ENCODE measurements around the gene MPPED2. TPM values are rescaled to one million over a fixed set of nuclear protein-coding genes. Genes with fewer than 3 reads are reported as not detected.

The MPPED2 gene
- total RNA-seq, 1 donor from 2014 or later = 1.6 TPM

DNA sequence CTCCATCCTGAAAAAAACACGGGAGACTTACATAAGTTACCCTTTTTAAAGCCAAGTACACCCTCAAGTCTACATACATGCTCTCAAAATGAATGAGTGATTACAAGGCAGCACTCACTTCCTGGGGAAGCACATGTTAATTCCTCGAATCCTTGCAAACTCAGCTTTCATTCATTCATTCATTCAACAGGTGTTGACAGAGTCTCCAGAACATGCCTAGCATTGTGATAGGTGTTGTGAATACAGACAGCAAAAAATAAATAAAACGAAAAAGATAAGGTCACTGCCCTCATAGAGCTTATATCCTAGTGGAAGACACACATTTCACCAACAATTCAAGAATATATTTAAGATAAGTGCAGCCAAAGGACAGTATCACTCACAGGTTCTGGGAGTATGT, 19.7 kb downstream of the MPPED2 start:
- peaks cover 2% of the 10 kb centered on the region for H3K36me3 Mint-ChIP-seq (ENCODE audit: low read depth, unreplicated experiment)
- no peaks in the 10 kb centered on the region for H3K27me3 Mint-ChIP-seq (ENCODE audit: low read depth, unreplicated experiment)
- H3K27ac ChIP-seq (ENCODE audit: low read depth, low read length) = no peak overlapping the region
- H3K79me2 ChIP-seq (ENCODE audit: insufficient read depth, low read length) = no peaks in the 10 kb centered on the region
- no peaks in the 10 kb centered on the region for H4K20me1 ChIP-seq (ENCODE audit: insufficient read depth, low read length)
- TF ChIP-seq CTCF (IDR thresholded peaks at IDR 0.05; ENCODE audit: insufficient read depth, low read depth, low read length) = no peak
- no peak for TF ChIP-seq EZH2 (IDR thresholded peaks at IDR 0.05; ENCODE audit: insufficient read depth, low read length)
- no peaks in the 10 kb centered on the region for H3K27me3 ChIP-seq (ENCODE audit: insufficient read depth, low read length)
- no peaks in the 10 kb centered on the region for H3K4me1 ChIP-seq (ENCODE audit: insufficient read depth, low read length)
- no peak overlapping the region for H3K27ac Mint-ChIP-seq (ENCODE audit: unreplicated experiment)
- no peaks in the 10 kb centered on the region for H3K36me3 ChIP-seq (ENCODE audit: insufficient read depth, low read length)
- no peak overlapping the region for H3K4me3 ChIP-seq (ENCODE audit: insufficient read depth, low read depth, low read length)
- no peak overlapping the region for H3K4me3 Mint-ChIP-seq (ENCODE audit: unreplicated experiment)
- H3K4me2 ChIP-seq (ENCODE audit: low read length) = no peak overlapping the region
- H3K9me3 Mint-ChIP-seq (ENCODE audit: unreplicated experiment) = no peaks in the 10 kb centered on the region
- DNase-seq (ENCODE audit: low read depth) = no peak
- FAIRE-seq = no peak
- no peaks in the 10 kb centered on the region for H3K4me1 Mint-ChIP-seq (ENCODE audit: low read depth, unreplicated experiment)
- H3K9ac ChIP-seq (ENCODE audit: low read length) = no peak overlapping the region
- H2AFZ ChIP-seq (ENCODE audit: low read depth, low read length) = no peak overlapping the region
- peaks cover 3% of the 10 kb centered on the region for H3K9me3 ChIP-seq (ENCODE audit: insufficient read depth, low read depth, low read length)

DNA sequence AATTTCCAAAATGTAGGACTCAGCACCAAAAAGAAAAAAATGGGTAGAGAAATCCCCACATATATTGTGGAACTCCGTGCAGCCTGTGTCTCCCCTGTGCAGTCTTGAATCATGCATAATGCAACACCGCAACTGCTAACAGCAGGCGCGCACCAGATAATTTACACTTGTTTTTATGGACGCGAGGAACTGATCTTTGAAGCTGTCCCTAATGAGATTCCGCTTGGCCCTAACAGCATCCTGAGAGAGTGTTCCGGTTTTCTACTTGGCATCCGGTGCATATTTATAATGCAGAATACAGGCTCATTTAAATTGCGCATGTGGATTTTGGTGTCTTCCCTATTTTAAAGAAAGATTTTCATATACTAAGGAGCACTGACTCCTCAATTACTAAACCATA, 21.1 kb downstream of the MPPED2 start:
- Histone ChIP-seq H2AFZ (ENCODE audit: low read depth, low read length) (no peak overlapping the region), H3K36me3 (ENCODE audit: insufficient read depth, low read length) (no peaks in the 10 kb centered on the region), H4K20me1 (ENCODE audit: insufficient read depth, low read length) (no peaks in the 10 kb centered on the region), H3K9me3 (ENCODE audit: insufficient read depth, low read depth, low read length) (peaks cover 3% of the 10 kb centered on the region), H3K9ac (ENCODE audit: low read length) (no peak overlapping the region), H3K27ac (ENCODE audit: low read depth, low read length) (no peak overlapping the region), H3K4me1 (ENCODE audit: insufficient read depth, low read length) (no peaks in the 10 kb centered on the region), H3K4me3 (ENCODE audit: insufficient read depth, low read depth, low read length) (no peak overlapping the region), H3K79me2 (ENCODE audit: insufficient read depth, low read length) (no peaks in the 10 kb centered on the region), H3K27me3 (ENCODE audit: insufficient read depth, low read length) (no peaks in the 10 kb centered on the region), H3K4me2 (ENCODE audit: low read length) (no peak overlapping the region)
- Mint-ChIP-seq H3K36me3 (ENCODE audit: low read depth, unreplicated experiment) (peaks cover 2% of the 10 kb centered on the region), H3K4me3 (ENCODE audit: unreplicated experiment) (no peak overlapping the region), H3K27ac (ENCODE audit: unreplicated experiment) (no peak overlapping the region), H3K9me3 (ENCODE audit: unreplicated experiment) (no peaks in the 10 kb centered on the region), H3K27me3 (ENCODE audit: low read depth, unreplicated experiment) (no peaks in the 10 kb centered on the region), H3K4me1 (ENCODE audit: low read depth, unreplicated experiment) (peaks cover 8% of the 10 kb centered on the region)
- FAIRE-seq = no peak
- no peak for DNase-seq (ENCODE audit: low read depth)
- TF ChIP-seq CTCF (IDR thresholded peaks at IDR 0.05; ENCODE audit: insufficient read depth, low read depth, low read length) = no peak
- TF ChIP-seq EZH2 (IDR thresholded peaks at IDR 0.05; ENCODE audit: insufficient read depth, low read length) = no peak

DNA sequence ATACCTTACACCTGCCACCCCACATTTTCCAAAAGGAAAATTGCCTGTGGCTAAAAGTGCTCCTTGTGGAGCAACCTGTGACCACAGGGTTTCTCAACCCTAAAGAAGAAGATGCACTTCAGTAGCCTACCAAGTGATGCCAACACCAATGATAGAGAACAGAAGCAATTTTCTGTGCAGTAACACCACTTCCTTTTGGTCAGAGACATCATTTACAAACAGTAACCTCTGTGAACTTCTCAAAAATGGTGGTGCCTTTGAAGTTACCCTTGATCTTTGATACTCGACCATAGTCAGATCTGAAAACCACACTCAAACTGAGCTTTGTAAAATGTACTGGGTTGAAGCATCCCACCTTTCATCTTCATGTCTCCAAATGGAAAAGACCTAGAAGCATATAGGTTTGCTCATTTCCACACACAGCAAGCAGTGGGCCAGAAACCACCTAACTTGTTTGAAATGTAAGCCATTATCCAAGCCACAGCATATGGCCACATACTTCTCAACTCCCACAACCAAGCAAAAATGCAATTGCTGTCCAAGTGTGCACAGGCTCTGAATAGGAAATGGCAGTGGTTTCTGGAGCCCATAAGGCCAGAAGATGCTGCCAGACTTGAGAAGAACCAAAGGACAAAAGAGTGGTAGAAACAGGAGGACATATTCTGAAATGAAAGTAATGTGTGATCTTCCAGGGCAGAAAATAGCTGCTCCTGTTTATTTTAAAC, 24.3 kb downstream of the MPPED2 start:
- Mint-ChIP-seq H3K27ac (ENCODE audit: unreplicated experiment) (no peak overlapping the region), H3K9me3 (ENCODE audit: unreplicated experiment) (no peaks in the 10 kb centered on the region)
- no peak for TF ChIP-seq EZH2 (IDR thresholded peaks at IDR 0.05; ENCODE audit: insufficient read depth, low read length)
- no peak for TF ChIP-seq CTCF (IDR thresholded peaks at IDR 0.05; ENCODE audit: insufficient read depth, low read depth, low read length)

More for the DNA sequence above, 24.3 kb downstream of the MPPED2 start:
- no peaks in the 10 kb centered on the region for H3K79me2 ChIP-seq (ENCODE audit: insufficient read depth, low read length)
- no peaks in the 10 kb centered on the region for H3K9me3 ChIP-seq (ENCODE audit: insufficient read depth, low read depth, low read length)
- no peaks in the 10 kb centered on the region for H4K20me1 ChIP-seq (ENCODE audit: insufficient read depth, low read length)
- no peak overlapping the region for H3K27ac ChIP-seq (ENCODE audit: low read depth, low read length)
- Mint-ChIP-seq H3K36me3 (ENCODE audit: low read depth, unreplicated experiment) (peaks cover 2% of the 10 kb centered on the region), H3K4me3 (ENCODE audit: unreplicated experiment) (no peak overlapping the region), H3K27me3 (ENCODE audit: low read depth, unreplicated experiment) (no peaks in the 10 kb centered on the region), H3K4me1 (ENCODE audit: low read depth, unreplicated experiment) (peaks cover 12% of the 10 kb centered on the region)
- H2AFZ ChIP-seq (ENCODE audit: low read depth, low read length) = no peak overlapping the region
- H3K9ac ChIP-seq (ENCODE audit: low read length) = no peak overlapping the region
- H3K4me2 ChIP-seq (ENCODE audit: low read length) = no peak overlapping the region
- DNase-seq (ENCODE audit: low read depth) = peak; percentile 60
- no peaks in the 10 kb centered on the region for H3K36me3 ChIP-seq (ENCODE audit: insufficient read depth, low read length)
- no peaks in the 10 kb centered on the region for H3K4me1 ChIP-seq (ENCODE audit: insufficient read depth, low read length)
- no peak for FAIRE-seq
- H3K27me3 ChIP-seq (ENCODE audit: insufficient read depth, low read length) = no peaks in the 10 kb centered on the region
- no peak overlapping the region for H3K4me3 ChIP-seq (ENCODE audit: insufficient read depth, low read depth, low read length)
